ENCODE results near the gene HMSD. TPM values are rescaled to one million over a fixed set of nuclear protein-coding genes. Genes with fewer than 3 reads are reported as not detected.
"Not testable (repeated sequence)": the region's sequence is repeated elsewhere in the genome, so short reads cannot be mapped to it uniquely, and the experiment has no call there.

The HMSD gene
- total and polyA plus RNA-seq, 5 donors from 2014 or later = not detected

- Mint-ChIP-seq H3K27ac (no peak overlapping the region), H3K27me3 (peaks cover 25% of the 10 kb centered on the region), H3K4me3 (no peak overlapping the region), H3K4me1 (peaks cover 0 to 5% (median 0%) of the 10 kb centered on the region in 4 donors), H3K36me3 (no peaks in the 10 kb centered on the region), H3K9me3 (peaks cover 0 to 2% (median 0%) of the 10 kb centered on the region in 7 donors)
- Histone ChIP-seq H3K36me3 (ENCODE audit: control insufficient read depth, insufficient read depth, low read length) (no peaks in the 10 kb centered on the region), H3K9me3 (ENCODE audit: control insufficient read depth in 2 of 2, low read length in 2 of 2) (no peaks in the 10 kb centered on the region), H3K4me1 (ENCODE audit: control insufficient read depth, insufficient read depth, low read length, poor library complexity, severe bottlenecking) (peaks cover 8% of the 10 kb centered on the region), H3K27me3 (ENCODE audit: control insufficient read depth, insufficient read depth, low read length) (peaks cover 30% of the 10 kb centered on the region), H3K4me3 (ENCODE audit: low read depth, low read length) (no peak overlapping the region), H3K27ac (ENCODE audit: insufficient read depth, low read length, poor library complexity, severe bottlenecking) (no peak overlapping the region)
- DNase-seq = no peak
- no peak for ATAC-seq (ENCODE audit: low read depth in 2 of 2)
Observed at GRCh38 chr18:63936932-63937393, 12.1 kb upstream of the HMSD start.

- no peak overlapping the region for H3K27ac ChIP-seq (ENCODE audit: insufficient read depth, low read length, poor library complexity, severe bottlenecking)
- no peaks in the 10 kb centered on the region for H3K36me3 ChIP-seq (ENCODE audit: control insufficient read depth, insufficient read depth, low read length)
- Mint-ChIP-seq H3K4me1 (peaks cover 0 to 5% (median 0%) of the 10 kb centered on the region in 4 donors), H3K27ac (no peak overlapping the region), H3K27me3 (peaks cover 28% of the 10 kb centered on the region), H3K4me3 (no peak overlapping the region), H3K36me3 (no peaks in the 10 kb centered on the region), H3K9me3 (peaks cover 0 to 3% (median 0%) of the 10 kb centered on the region in 7 donors)
- DNase-seq (no peak), ATAC-seq (ENCODE audit: low read depth in 2 of 2) (no peak)
- H3K27me3 ChIP-seq (ENCODE audit: control insufficient read depth, insufficient read depth, low read length) = peaks cover 10% of the 10 kb centered on the region
- H3K9me3 ChIP-seq (ENCODE audit: control insufficient read depth in 2 of 2, low read length in 2 of 2) = no peaks in the 10 kb centered on the region
- peaks cover 8% of the 10 kb centered on the region for H3K4me1 ChIP-seq (ENCODE audit: control insufficient read depth, insufficient read depth, low read length, poor library complexity, severe bottlenecking)
- no peak overlapping the region for H3K4me3 ChIP-seq (ENCODE audit: low read depth, low read length)
Observed at GRCh38 chr18:63940008-63940407, 9.1 kb upstream of the HMSD start.

GRCh38 chr18:63940543-63941050 lies 8.5 kb upstream of the HMSD start:
- H3K4me3 ChIP-seq (ENCODE audit: low read depth, low read length); H3K36me3 ChIP-seq (ENCODE audit: control insufficient read depth, insufficient read depth, low read length); H3K27ac Mint-ChIP-seq; H3K27ac ChIP-seq (ENCODE audit: insufficient read depth, low read length, poor library complexity, severe bottlenecking); DNase-seq; ATAC-seq (ENCODE audit: low read depth in 2 of 2); H3K4me1 Mint-ChIP-seq; H3K9me3 ChIP-seq (ENCODE audit: control insufficient read depth in 2 of 2, low read length in 2 of 2); H3K36me3 Mint-ChIP-seq; H3K4me1 ChIP-seq (ENCODE audit: control insufficient read depth, insufficient read depth, low read length, poor library complexity, severe bottlenecking); H3K4me3 Mint-ChIP-seq; H3K27me3 ChIP-seq (ENCODE audit: control insufficient read depth, insufficient read depth, low read length); H3K9me3 Mint-ChIP-seq: not testable (repeated sequence)
- peaks cover 28% of the 10 kb centered on the region for H3K27me3 Mint-ChIP-seq

GRCh38 chr18:63947051-63947790 lies 1.9 kb upstream of the HMSD start:
- no peak overlapping the region for H3K4me3 ChIP-seq (ENCODE audit: low read depth, low read length)
- no peaks in the 10 kb centered on the region for H3K36me3 ChIP-seq (ENCODE audit: control insufficient read depth, insufficient read depth, low read length)
- DNase-seq (no peak), ATAC-seq (ENCODE audit: low read depth in 2 of 2) (no peak)
- Mint-ChIP-seq H3K36me3 (peaks cover 4% of the 10 kb centered on the region), H3K27me3 (peaks cover 46% of the 10 kb centered on the region), H3K9me3 (peaks cover 0 to 4% (median 0%) of the 10 kb centered on the region in 7 donors), H3K4me3 (no peak overlapping the region), H3K27ac (no peak overlapping the region), H3K4me1 (peaks cover 0 to 15% (median 2%) of the 10 kb centered on the region in 4 donors)
- no peaks in the 10 kb centered on the region for H3K9me3 ChIP-seq (ENCODE audit: control insufficient read depth in 2 of 2, low read length in 2 of 2)
- H3K27me3 ChIP-seq (ENCODE audit: control insufficient read depth, insufficient read depth, low read length) = no peaks in the 10 kb centered on the region
- H3K27ac ChIP-seq (ENCODE audit: insufficient read depth, low read length, poor library complexity, severe bottlenecking) = no peak overlapping the region
- peaks cover 6% of the 10 kb centered on the region for H3K4me1 ChIP-seq (ENCODE audit: control insufficient read depth, insufficient read depth, low read length, poor library complexity, severe bottlenecking)

GRCh38 chr18:63951302-63951705 lies 2.2 kb downstream of the HMSD start:
- ATAC-seq (ENCODE audit: low read depth in 2 of 2) = no peak
- peaks cover 0 to 4% (median 0%) of the 10 kb centered on the region in 7 donors for H3K9me3 Mint-ChIP-seq
- peaks cover 0 to 15% (median 2%) of the 10 kb centered on the region in 4 donors for H3K4me1 Mint-ChIP-seq
- peaks cover 4% of the 10 kb centered on the region for H3K36me3 Mint-ChIP-seq
- peaks cover 34% of the 10 kb centered on the region for H3K27me3 Mint-ChIP-seq
- H3K27ac Mint-ChIP-seq = peak overlapping the region in 1 of 3 donors; percentile 45
- no peak for DNase-seq
- no peak overlapping the region for H3K4me3 Mint-ChIP-seq
- no peaks in the 10 kb centered on the region for H3K9me3 ChIP-seq (ENCODE audit: control insufficient read depth in 2 of 2, low read length in 2 of 2)
- peaks cover 6% of the 10 kb centered on the region for H3K4me1 ChIP-seq (ENCODE audit: control insufficient read depth, insufficient read depth, low read length, poor library complexity, severe bottlenecking)
- peaks cover 5% of the 10 kb centered on the region for H3K27me3 ChIP-seq (ENCODE audit: control insufficient read depth, insufficient read depth, low read length)
- H3K4me3 ChIP-seq (ENCODE audit: low read depth, low read length) = no peak overlapping the region
- no peak overlapping the region for H3K27ac ChIP-seq (ENCODE audit: insufficient read depth, low read length, poor library complexity, severe bottlenecking)
- no peaks in the 10 kb centered on the region for H3K36me3 ChIP-seq (ENCODE audit: control insufficient read depth, insufficient read depth, low read length)

- no peak for DNase-seq
- H3K4me3 Mint-ChIP-seq = no peak overlapping the region
- peaks cover 0 to 4% (median 0%) of the 10 kb centered on the region in 7 donors for H3K9me3 Mint-ChIP-seq
- H3K27ac Mint-ChIP-seq = no peak overlapping the region
- H3K4me1 Mint-ChIP-seq = peaks cover 0 to 6% (median under 1%) of the 10 kb centered on the region in 4 donors
- H3K27me3 Mint-ChIP-seq = peaks cover 26% of the 10 kb centered on the region
- no peaks in the 10 kb centered on the region for H3K36me3 ChIP-seq (ENCODE audit: control insufficient read depth, insufficient read depth, low read length)
- peaks cover 12% of the 10 kb centered on the region for H3K27me3 ChIP-seq (ENCODE audit: control insufficient read depth, insufficient read depth, low read length)
- peaks cover 6% of the 10 kb centered on the region for H3K4me1 ChIP-seq (ENCODE audit: control insufficient read depth, insufficient read depth, low read length, poor library complexity, severe bottlenecking)
- ATAC-seq (ENCODE audit: low read depth in 2 of 2) = no peak
- no peak overlapping the region for H3K4me3 ChIP-seq (ENCODE audit: low read depth, low read length)
- H3K36me3 Mint-ChIP-seq = peaks cover 4% of the 10 kb centered on the region
- no peaks in the 10 kb centered on the region for H3K9me3 ChIP-seq (ENCODE audit: control insufficient read depth in 2 of 2, low read length in 2 of 2)
- no peak overlapping the region for H3K27ac ChIP-seq (ENCODE audit: insufficient read depth, low read length, poor library complexity, severe bottlenecking)
Observed at GRCh38 chr18:63953811-63954210, 4.7 kb downstream of the HMSD start.

GRCh38 chr18:63956755-63957154 lies 7.7 kb downstream of the HMSD start:
- H3K27ac Mint-ChIP-seq = no peak overlapping the region
- ATAC-seq (ENCODE audit: low read depth in 2 of 2) (no peak), DNase-seq (no peak)
- H3K9me3 ChIP-seq (ENCODE audit: control insufficient read depth in 2 of 2, low read length in 2 of 2) = no peaks in the 10 kb centered on the region
- H3K4me3 Mint-ChIP-seq = no peak overlapping the region
- no peak overlapping the region for H3K27ac ChIP-seq (ENCODE audit: insufficient read depth, low read length, poor library complexity, severe bottlenecking)
- no peaks in the 10 kb centered on the region for H3K36me3 ChIP-seq (ENCODE audit: control insufficient read depth, insufficient read depth, low read length)
- peaks cover 27% of the 10 kb centered on the region for H3K27me3 Mint-ChIP-seq
- H3K4me1 ChIP-seq (ENCODE audit: control insufficient read depth, insufficient read depth, low read length, poor library complexity, severe bottlenecking) = no peaks in the 10 kb centered on the region
- H3K4me1 Mint-ChIP-seq = no peaks in the 10 kb centered on the region
- H3K4me3 ChIP-seq (ENCODE audit: low read depth, low read length) = no peak overlapping the region
- peaks cover 0 to 1% (median 0%) of the 10 kb centered on the region in 7 donors for H3K9me3 Mint-ChIP-seq
- peaks cover 14% of the 10 kb centered on the region for H3K27me3 ChIP-seq (ENCODE audit: control insufficient read depth, insufficient read depth, low read length)
- H3K36me3 Mint-ChIP-seq = no peaks in the 10 kb centered on the region

- Mint-ChIP-seq H3K36me3 (no peaks in the 10 kb centered on the region), H3K27me3 (peaks cover 27% of the 10 kb centered on the region), H3K9me3 (no peaks in the 10 kb centered on the region)
Observed at GRCh38 chr18:63960891-63961290, 11.8 kb downstream of the HMSD start.

More at GRCh38 chr18:63960891-63961290, 11.8 kb downstream of the HMSD start:
- no peaks in the 10 kb centered on the region for H3K4me1 ChIP-seq (ENCODE audit: control insufficient read depth, insufficient read depth, low read length, poor library complexity, severe bottlenecking)
- H3K27me3 ChIP-seq (ENCODE audit: control insufficient read depth, insufficient read depth, low read length) = peaks cover 12% of the 10 kb centered on the region
- Mint-ChIP-seq H3K4me1 (no peaks in the 10 kb centered on the region), H3K27ac (no peak overlapping the region), H3K4me3 (no peak overlapping the region)
- H3K9me3 ChIP-seq (ENCODE audit: control insufficient read depth in 2 of 2, low read length in 2 of 2) = no peaks in the 10 kb centered on the region
- no peak overlapping the region for H3K27ac ChIP-seq (ENCODE audit: insufficient read depth, low read length, poor library complexity, severe bottlenecking)
- no peak overlapping the region for H3K4me3 ChIP-seq (ENCODE audit: low read depth, low read length)
- DNase-seq (no peak), ATAC-seq (ENCODE audit: low read depth in 2 of 2) (no peak)
- H3K36me3 ChIP-seq (ENCODE audit: control insufficient read depth, insufficient read depth, low read length) = no peaks in the 10 kb centered on the region
